EH (cell line): ENCODE measurements around the gene CSNK1G3.
"Not testable (repeated sequence)": the region's sequence is repeated elsewhere in the genome, so short reads cannot be mapped to it uniquely, and the experiment has no call there.

Source experiments
- DNase-seq: peaks from one replicate; pipeline ENCODE4 v3.0.0-alpha.2; 2015; ENCODE audit warnings: low read depth

The CSNK1G3 gene

DNA sequence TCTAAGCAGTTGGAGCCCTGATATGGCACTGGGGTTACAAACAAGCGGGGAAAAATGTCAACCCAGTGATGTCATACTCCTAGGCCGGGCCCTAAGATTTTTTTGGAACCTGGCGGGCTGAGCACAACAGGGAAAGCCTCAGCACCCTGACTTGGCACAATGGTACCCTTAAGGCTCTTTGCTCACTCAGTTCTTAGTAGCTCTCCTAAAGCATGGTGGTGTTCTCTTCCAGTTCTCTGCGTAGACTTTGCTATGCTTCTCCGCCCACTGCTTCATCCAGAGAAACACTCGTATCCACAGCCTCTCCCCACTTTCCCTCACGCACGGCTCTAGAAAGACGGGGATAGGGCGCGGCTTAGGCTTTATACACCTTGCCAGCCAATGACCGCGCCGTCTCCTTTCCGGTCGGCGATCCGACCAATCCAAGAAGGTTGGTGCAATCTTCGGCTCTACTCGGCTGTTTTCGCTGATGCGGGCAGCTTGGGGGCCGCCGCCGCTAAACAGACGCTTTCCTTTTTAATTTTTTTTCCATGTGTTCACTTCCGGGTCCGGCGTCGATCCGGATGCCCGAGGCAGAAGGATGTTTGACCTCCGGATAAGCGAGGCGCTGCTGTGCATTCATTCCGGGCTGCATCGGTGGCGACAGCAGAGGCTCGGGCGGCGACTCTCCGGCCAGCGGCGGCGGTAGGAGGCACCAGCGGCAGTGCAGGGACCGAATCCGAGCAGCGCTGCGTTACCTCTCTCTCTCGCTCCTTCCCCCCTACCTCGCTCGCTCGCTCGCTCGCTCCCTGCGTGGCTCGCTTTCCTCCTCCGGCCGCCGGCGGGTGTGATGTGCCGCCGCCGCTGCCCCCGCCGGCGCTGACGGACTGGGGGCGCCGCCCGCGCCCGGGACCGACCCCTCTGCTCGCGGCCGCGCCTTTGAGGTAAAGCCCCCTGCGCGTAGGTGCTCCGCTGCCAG lies at the start of gene CSNK1G3:
Gene CSNK1G3 (plus strand): TSS at position 530 of the 958 bp plus-strand sequence. CDS start 33,487 bp downstream, outside the sequence.
- DNase-seq: peak; percentile 99

DNA sequence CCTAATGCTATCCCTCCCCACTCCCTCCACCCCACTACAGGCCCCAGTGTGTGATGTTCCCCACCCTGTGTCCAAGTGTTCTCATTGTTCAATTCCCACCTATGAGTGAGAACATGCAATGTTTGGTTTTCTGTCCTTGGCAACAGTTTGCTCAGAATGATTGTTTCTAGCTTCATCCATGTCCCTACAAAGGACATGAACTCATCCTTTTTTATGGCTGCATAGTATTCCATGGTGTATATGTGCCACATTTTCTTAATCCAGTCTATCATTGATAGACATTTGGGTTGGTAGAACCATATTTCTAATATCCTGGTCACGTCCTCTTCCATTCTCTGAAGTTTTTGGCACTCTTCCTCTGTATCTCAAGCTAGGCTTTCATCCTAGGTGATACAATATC lies 45.1 kb upstream of the CSNK1G3 start:
- DNase-seq: not testable (repeated sequence)

DNA sequence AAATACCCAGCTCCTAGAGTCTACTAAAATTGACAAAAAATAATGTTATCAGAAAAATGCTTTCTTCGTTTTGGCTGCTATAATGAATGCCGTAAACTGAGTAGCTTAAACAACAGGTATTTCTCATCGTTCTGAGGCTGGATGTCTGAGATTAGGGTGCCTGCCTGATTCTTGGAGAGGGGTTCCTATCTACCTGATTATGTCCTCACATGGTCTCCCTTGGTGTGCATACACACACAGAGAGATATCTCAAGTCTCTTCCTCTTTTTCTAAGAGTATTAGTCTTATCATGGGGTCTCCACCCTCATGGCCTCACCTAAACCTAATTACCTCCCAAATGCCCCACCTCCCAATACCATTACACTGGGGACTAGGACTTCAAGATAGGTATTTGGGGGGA lies 40.6 kb upstream of the CSNK1G3 start:
- no peak for DNase-seq

DNA sequence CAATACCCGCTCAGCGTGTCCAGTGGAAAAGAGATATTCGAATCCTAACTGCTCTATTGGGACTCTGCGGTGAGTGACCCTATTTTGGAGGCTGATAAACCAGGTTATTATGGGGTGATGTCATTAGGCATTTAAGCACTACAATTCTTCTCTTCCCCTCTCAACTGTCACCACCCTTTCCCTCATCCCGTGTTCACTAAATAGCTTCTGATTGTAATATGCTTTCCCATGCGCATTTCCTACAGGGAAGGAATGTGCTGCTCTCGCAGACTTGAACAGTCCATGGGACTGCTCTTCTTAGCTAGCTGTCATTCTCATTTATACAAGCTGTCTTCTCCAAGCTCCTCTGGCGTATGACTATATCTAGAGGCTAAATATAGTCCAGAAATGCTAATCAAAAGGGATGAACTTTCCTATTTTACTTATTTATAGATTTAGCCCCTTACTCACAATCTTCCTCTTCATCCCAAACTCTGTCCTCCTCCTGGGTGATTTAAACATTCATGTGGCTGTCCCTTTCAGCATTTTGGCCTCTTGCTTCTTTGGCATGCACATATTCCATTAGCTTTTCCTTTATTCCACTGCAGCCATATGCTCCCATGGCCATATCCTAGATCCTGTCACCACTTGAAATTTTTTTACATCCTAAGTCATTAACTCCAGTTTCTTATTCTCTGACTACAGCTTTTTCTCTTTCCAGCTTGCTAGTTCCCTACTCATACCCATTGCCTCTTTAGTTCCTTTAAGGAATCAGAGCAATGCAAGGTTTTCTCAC lies 39.6 kb upstream of the CSNK1G3 start:
- DNase-seq: no peak

DNA sequence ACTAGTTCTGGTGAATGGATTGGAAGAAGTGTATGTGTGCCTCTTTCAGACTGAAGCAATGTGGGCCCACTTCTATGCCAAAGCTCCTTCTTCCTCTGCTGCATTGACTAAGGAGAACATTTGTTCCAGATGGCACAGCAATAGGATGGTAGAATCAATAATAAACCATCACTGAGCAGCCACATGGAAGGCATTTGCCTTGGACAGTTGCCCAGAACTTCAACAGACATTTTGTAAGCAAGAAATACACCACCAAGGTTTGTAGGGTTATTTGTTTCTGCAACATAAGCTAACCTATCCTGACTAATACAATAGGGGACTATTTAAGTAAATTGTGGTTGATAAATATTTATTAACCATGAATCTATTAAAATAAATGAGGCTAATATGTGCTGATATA lies 37.7 kb upstream of the CSNK1G3 start:
- no peak for DNase-seq

DNA sequence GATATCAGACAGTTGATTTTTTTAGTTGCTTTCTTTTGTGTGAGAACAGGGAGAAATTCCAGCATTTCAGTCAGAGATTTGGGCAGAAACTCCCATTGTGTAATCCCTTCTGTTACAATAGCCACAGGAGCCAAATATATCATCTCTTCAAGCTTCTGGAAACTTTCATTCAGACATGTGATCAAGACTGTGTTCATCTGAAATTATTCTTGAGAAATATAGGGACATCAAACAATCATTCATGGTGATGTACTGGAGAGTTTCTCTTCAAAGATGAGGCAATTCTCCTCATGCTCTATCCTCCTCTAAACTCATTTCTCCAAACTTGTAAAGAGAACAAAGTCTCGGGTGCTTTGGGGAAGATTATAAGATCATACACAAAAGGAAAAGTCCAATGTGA lies 35.2 kb upstream of the CSNK1G3 start:
- no peak for DNase-seq

DNA sequence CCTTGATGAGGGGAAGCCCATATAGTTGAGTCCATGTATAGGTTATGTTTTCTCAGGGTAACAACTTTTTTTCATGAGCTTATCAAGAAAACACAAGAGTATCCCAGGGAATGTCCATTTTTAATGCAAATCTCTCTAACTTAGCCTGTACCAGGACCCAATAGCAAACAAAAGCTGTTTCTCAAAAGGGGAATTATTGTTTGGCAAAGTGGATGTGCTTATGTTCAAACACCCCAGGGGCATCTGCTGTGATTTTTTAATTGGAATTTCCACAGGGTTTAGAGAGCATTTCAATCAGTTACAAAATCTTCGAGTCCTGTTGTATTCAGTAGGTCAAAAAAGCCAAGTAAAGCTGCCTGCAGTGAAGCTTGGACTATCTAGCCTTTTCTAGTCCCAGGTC lies 33.4 kb upstream of the CSNK1G3 start:
- no peak for DNase-seq

DNA sequence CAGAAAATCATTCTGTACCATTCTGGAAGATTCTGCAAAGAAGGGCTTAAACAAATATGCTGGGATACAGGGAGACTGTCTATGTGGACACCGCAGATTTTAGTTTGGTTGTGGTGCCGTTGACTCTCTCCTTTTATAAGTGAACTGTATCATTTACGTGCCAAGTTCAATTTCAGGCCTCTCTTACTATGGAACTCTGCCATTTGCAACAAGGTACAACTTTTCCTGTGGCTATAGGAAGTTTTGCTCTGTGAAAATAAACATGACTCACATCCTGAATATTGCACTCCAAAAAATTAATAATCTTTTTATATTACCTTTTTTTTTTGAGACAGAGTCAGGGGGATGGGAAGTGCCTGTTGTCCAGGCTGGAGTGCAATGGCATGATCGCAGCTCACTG lies 29.7 kb upstream of the CSNK1G3 start:
- DNase-seq: no peak

DNA sequence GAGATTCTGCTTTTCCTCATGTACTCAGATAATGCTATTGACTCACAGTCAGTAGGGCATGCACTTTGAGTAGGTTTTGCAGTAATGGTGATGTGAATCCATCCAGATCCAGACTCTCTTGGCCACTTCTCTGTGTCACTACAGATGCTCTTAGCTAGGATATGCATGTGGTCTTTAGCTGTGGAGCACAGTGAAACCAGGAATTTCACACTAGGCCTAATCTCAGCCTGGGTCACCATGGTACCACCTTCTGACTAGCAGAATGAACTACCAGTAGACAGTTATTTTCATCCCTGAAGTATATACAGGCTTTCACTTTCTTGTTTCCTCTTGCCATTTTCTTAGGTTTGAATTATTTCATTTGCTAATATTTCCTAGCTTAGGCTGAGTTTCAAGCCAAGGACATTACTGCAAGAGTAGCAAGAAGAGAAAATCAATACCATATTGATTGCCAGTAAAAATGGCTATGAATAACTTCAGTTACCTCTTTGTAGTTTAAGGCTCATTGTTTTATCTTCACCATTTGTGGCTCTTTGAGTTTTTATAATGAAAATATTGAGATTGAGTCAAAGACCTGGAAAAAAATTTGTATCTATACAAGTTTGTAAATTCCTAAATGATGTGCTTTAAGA lies 28.4 kb upstream of the CSNK1G3 start:
- DNase-seq: no peak

DNA sequence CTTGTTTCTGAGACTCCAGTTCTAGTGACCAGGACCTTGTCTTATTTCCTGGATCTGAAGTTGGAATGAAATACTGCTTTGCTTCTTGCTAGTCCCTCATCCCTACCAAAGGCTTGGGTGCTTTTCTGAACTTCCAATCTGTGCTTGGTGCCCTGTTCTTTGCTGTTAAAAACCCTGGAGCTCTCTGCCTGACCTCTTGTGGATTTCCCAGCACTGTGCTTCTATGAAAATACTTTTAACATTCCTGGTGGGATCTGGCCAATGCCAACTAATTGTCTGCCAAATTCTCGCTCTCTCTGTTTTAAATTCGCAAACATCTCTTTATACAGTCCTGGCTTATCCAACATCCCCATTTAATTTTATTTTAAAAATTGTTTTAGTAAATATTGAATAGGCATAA lies 26.7 kb upstream of the CSNK1G3 start:
- DNase-seq: no peak

DNA sequence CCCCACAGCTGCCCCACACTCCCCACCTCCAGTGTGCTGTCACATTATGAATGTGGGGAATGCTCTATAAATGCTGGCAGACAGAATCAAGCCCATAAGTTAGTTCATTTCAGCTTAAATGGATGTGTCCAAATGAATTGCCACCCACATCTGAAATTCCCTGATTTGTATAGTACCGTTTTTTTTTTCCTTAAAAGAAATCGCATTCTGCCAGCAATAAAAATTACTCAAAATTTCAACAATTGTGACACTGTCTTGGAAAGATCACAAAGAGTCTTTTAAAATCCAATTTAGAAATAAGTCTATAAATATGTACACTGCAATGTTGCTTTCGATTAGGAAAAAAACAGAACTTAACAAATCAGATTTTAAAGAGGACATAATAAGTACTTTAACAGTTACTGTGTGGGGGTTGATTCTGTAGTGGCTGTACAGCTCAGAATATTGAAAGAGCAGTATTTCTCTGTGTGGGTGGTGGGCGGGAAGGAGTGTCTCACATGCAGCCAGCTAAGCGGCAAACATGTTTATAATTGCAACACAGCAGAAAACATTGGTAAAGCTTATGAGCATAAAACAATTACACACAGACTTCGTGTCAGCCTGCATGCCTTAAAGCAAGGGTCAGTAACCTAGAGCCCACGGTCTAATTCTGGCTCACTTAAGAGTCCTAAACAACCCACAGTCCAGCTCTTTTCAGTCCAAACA lies 24.9 kb upstream of the CSNK1G3 start:
- no peak for DNase-seq

DNA sequence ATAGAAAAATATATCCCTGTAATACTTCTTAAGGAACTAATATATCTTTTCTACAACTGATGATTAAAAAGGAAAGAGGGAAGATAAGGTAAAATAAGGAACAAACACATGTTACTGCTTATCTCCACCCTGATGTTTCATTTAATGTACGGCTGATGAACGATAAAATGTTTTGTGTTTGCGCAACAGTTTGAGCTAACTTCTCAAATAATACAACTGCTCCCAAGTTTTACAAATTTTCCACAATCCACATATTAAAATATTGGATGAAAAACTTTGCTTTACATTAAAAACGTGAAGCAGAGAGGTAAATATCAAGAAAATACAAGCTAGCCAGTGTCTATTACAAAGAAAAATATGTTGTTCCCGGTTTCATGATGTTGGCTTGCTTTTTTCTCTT lies 21.0 kb upstream of the CSNK1G3 start:
- DNase-seq: no peak

DNA sequence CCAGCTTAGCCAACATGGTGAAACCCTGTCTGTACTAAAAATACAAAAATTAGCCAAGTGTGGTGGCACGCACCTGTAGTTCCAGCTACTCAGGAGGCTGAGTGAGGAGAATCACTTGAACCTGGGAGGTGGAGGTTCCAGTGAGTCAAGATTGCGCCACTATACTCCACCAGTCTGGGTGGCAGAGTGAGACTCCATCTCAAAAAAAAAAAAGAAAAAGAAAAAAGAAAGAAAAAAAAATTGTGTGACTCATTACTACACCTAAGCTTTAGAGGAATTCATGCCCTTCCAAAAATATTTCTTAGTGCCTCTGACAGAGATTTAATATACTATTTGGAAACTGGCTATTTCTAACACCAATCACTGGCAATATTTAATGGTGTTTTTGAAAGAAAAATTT lies 16.8 kb upstream of the CSNK1G3 start:
- DNase-seq: not testable (repeated sequence)

DNA sequence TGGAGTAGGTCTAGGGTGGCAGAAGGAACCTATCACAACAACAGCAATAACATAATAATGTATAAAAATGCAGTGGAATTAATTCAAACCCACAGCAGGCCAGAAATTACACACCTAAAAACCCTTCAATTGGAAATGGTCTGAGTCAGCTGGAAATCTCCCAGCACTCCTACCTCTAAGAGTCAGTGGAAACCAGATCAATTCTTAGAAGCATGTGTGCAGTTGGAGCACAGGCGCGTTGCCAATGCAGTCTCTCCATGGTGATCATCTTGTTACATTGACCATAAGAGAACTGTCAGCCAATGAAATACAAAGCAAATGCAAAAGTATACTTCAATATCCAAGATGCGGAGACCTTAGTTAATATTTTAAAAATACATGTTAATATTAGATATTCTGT lies 15.1 kb upstream of the CSNK1G3 start:
- no peak for DNase-seq

DNA sequence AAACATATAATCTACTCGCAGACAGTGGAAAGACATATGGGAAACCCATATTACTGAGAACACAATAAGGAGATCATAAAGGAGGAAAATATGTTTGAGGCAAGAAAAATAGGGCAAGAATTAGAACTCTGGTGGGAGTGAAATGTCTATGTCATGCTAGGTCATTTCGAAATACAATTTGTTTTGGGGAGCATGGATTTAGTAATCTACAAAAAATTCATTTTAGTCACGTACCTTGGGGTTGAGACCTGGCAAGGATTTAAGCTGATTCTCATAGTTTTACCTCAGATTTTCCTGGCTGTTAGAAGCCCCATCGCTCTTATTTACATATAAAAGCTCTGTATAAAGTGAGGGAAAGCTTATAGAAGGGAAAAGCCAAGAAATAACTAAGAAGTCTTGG lies 11.5 kb upstream of the CSNK1G3 start:
- DNase-seq: peak; percentile 13

DNA sequence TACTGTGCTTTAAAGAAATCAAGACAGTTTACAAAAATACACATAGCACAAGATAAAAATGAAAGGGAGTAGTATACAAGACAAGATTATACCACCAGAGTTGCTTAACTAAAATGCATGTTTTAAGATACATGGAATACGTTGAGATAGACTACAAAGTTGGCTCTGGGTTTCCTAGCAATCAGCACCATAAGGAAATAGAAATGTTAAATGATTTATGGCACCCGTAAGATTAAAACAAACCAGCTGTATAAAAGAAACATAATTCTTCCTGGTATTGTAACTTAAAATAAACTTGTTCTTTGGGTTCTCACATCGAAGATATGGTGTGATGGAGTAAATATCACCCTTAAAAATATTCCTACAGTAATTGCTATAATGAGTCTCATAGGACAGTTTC lies 9.9 kb upstream of the CSNK1G3 start:
- DNase-seq: no peak

DNA sequence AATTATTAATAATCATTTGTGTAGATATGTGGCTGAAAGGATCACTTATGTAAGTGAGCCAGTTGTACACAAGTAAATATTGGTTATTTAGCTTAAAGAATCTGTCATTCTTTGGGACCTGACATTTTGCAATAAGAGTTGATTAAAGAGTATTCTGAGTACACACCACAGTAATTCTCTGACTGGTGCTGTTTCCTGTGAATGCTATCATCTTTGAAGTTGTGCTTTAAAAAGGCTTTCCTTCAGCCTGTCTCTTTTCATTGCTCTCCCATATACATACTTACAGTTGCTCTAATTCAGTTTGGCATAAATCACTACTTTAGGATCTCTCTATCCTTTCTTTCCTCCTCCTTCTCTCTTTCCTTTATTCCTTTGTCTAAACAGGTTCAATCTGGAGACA lies 8.7 kb upstream of the CSNK1G3 start:
- DNase-seq: no peak

DNA sequence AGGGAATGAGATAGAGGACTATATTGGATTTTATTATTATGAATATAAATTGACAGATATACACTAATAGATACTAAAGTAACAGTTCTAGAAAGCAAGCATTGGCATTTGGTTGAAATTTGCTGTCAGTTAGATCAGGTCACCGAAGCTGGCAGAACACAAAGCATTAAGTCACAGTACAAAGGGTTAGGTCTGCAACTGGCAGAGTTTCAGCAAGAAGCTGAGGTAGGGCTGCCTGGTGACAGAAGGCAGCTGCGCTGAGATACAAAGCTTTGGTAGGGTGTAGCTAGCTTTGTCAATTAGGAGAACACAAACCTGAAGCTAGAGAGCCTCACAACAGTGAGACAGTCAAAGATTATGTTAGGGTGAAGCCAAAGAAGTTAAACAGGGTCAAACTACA lies 6.3 kb upstream of the CSNK1G3 start:
- DNase-seq: no peak

DNA sequence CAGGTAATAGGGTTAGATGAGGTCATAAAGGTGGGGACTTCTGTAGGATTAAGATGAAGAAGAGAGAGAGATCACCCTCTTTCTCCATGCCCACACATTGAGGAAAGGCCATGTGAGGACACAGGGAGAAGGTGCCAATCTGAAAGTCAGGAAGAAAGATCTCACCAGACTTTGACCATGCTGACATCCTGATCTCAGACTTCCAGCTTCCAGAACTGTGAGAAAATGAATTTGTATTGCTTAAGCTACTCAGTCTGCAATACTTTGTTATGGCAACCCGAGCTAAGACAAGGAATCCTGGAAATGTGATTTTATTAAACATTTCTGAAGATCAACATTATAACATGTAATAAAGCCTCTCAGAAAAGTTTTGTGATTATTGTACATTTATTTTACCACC lies 3.5 kb upstream of the CSNK1G3 start:
- DNase-seq: no peak

DNA sequence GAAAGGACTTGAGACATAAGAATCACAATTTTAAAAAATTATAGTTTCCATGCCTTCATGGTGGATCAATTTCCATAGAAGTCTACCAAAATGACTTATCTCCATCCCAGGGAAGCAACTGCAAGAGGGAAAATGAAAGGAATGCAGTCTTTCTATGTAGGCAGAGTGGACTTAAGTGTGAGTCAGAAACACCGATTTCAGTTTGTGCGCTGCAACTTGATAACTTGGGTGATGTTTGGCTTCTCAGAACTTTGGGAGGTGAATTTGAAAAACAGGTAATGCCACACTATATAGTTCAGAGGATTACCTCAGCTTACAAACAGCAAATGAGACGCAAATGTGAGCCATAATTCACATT lies 708 bp upstream of the CSNK1G3 start:
- DNase-seq: peak; percentile 67

DNA sequence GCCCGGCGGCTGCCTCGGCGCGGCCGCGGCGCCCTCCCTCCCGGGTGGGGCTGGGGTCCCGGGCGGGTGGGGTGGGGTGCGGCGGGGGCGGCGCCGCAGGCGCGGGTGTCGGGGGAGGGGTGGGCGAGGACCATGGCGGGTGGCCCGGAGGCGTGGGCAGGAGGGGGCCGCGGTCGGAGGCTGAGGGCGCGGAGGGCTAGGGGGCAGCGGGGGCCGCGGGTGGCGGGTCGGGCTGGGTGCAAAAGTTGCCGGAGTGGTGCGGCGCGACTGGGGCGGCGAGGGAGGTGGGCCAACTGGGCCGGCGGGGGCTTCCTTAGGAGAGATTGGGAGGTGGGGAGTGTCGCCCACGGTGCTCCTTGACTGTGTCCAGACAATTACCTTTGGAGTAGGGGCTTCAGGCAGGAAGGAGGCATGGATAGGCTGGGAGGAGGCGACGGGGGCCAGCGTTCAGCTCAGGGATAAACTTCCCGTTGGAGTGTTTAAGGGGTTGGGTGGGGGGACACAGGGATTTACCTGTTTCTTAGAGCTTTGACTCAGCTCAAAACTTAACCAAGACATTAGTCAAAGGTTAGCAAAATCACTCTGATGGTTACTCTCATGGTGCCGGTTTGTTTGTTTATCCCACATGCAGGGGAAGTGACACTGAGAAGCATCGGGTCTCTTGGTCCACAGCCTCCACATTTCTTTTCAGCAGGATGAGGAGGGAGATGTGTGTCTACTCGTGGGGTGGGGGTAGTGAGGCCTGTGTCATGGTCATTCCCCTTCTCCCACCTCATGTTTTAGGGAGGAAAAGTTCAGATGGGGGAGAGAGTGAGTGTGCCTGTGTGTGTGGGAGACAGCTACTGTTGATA lies 859 bp downstream of the CSNK1G3 start:
- DNase-seq: peak; percentile 38
